ENCODE measurements around the gene ITPR2.

GRCh38 chr12:26372866-26373265, 460.1 kb downstream of the ITPR2 start:
- TF ChIP-seq POLR2AphosphoS5 (IDR thresholded peaks at IDR 0.05; ENCODE audit: insufficient read depth in 1 of 2, low read depth in 1 of 2): no peak
- TF ChIP-seq CTCF (IDR thresholded peaks at IDR 0.05): no peak
- no peak for TF ChIP-seq POLR2A (IDR thresholded peaks at IDR 0.05)
